Spleen (tissue), 7 donors: ENCODE data around the gene NPPC.

Experiments used
- POLR2A ChIP-seq, 3 donors: fragments of 450-650 bp; IDR thresholded peaks; one replicate each; pipeline ENCODE4 v1.5.1; 2017; ENCODE audit warnings: antibody characterized with exemption in 3 of 3, mild to moderate bottlenecking in 1 of 3
- POLR2AphosphoS5 ChIP-seq, 3 donors: sonication (generic); formaldehyde crosslinking; IDR thresholded peaks; one replicate each; pipeline ENCODE4 v1.5.1; 2017; ENCODE audit warnings: antibody characterized with exemption in 3 of 3
- TF ChIP-seq, protein P1 (sequence below), 11 experiments: fragments of 200-600 bp in 7 of 11; fragments of 450-650 bp in 4 of 11; sonication (generic) in 4 of 11; IDR thresholded peaks in 8 of 11; conservative IDR thresholded peaks in 3 of 11; 1 replicate in 7 of 11; 2 replicates in 4 of 11; pipeline versions ENCODE4 v1.4.0 to v1.8.0; 2016 to 2021; ENCODE audit warnings: antibody characterized with exemption in 11 of 11, inconsistent platforms in 4 of 11, mild to moderate bottlenecking in 1 of 11
- donor health status: DM: no; HTN: no; CAD: no; lungs with moderate emphysema.
- donor health status: DM: no; HTN: no; CAD: no.
- donor health status: DM: no; HTN: no; CAD: no.

DNA sequence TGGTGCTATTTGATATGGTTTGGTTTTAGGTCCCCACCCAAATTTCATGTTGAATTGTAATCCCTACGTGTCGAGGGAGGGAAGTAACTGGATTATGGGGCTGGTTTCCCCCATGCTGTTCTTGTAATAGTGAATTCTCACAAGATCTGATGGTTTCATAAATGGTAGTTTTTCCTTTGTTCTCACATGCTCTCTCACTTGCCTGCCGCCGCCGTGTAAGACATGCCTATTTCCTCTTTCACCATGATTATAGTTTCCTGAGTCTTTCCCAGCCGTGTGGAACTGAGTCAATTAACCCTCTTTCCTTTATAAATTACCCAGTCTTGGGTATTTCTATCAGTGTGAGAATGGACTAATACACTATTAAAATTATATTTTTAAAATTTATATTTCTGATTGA is 42.6 kb upstream of the NPPC start:
- TF ChIP-seq, protein P1, sequence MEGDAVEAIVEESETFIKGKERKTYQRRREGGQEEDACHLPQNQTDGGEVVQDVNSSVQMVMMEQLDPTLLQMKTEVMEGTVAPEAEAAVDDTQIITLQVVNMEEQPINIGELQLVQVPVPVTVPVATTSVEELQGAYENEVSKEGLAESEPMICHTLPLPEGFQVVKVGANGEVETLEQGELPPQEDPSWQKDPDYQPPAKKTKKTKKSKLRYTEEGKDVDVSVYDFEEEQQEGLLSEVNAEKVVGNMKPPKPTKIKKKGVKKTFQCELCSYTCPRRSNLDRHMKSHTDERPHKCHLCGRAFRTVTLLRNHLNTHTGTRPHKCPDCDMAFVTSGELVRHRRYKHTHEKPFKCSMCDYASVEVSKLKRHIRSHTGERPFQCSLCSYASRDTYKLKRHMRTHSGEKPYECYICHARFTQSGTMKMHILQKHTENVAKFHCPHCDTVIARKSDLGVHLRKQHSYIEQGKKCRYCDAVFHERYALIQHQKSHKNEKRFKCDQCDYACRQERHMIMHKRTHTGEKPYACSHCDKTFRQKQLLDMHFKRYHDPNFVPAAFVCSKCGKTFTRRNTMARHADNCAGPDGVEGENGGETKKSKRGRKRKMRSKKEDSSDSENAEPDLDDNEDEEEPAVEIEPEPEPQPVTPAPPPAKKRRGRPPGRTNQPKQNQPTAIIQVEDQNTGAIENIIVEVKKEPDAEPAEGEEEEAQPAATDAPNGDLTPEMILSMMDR (IDR thresholded peaks at IDR 0.05 in 8 of 11, conservative IDR thresholded peaks at IDR 0.05 in 3 of 11), result no peak
- TF ChIP-seq POLR2A (IDR thresholded peaks at IDR 0.05), result no peak
- no peak for TF ChIP-seq POLR2AphosphoS5 (IDR thresholded peaks at IDR 0.05)
